Right forelimb (tissue), 1 donor: ENCODE data around the gene CNR1.

Experiments used
- DNase-seq: peaks from one replicate; pipeline ENCODE4 v3.0.0-alpha.2; 2018

CNR1 gene

GRCh38 chr6:88143421-88144157, 22.6 kb downstream of the CNR1 start:
- no peak for DNase-seq

- DNase-seq, result no peak
These were observed 23.9 kb downstream of the CNR1 start for GRCh38 chr6:88142297-88142668.

GRCh38 chr6:88141561-88142296, 24.4 kb downstream of the CNR1 start:
- DNase-seq, result no peak

- no peak for DNase-seq
These were observed 28.2 kb downstream of the CNR1 start for GRCh38 chr6:88137915-88138314.

- no peak for DNase-seq
These were observed 30.5 kb downstream of the CNR1 start for GRCh38 chr6:88135578-88136114.

GRCh38 chr6:88134575-88134974, 31.6 kb downstream of the CNR1 start:
- no peak for DNase-seq

GRCh38 chr6:88133718-88134117, 32.4 kb downstream of the CNR1 start:
- DNase-seq, result no peak

- no peak for DNase-seq
These were observed 41.1 kb downstream of the CNR1 start for GRCh38 chr6:88124925-88125557.

- no peak for DNase-seq
These were observed 45.5 kb downstream of the CNR1 start for GRCh38 chr6:88120635-88121034.

- no peak for DNase-seq
These were observed 46.4 kb downstream of the CNR1 start for GRCh38 chr6:88119769-88120168.

- no peak for DNase-seq
These were observed 49.9 kb downstream of the CNR1 start for GRCh38 chr6:88116276-88116675.

- DNase-seq, result no peak
These were observed 50.8 kb downstream of the CNR1 start for GRCh38 chr6:88115307-88115706.

GRCh38 chr6:88114838-88115237, 51.3 kb downstream of the CNR1 start:
- DNase-seq, result no peak

GRCh38 chr6:88111991-88112390, 54.2 kb downstream of the CNR1 start:
- no peak for DNase-seq

- DNase-seq, result no peak
These were observed 58.9 kb downstream of the CNR1 start for GRCh38 chr6:88107241-88107640.

GRCh38 chr6:88105741-88106340, 60.3 kb downstream of the CNR1 start:
- DNase-seq, result no peak
